Pancreas (tissue), 10 donors: ENCODE results near the gene SLC6A3. TPM values are rescaled to one million over a fixed set of nuclear protein-coding genes. Genes with fewer than 3 reads are reported as not detected.

Experiments
- ATAC-seq, 4 donors: fragments of 200-7000 bp; cut with Tn5 transposase; one replicate each; pipeline versions ENCODE4 v1.8.0 to v1.9.1; 2020; ENCODE audit warnings: mild to moderate bottlenecking in 4 of 4, moderate library complexity in 4 of 4
- DNase-seq, 6 donors: peaks; one replicate each; pipeline ENCODE4 v3.0.0-alpha.2; 2020
- FAIRE-seq: peaks from 2 replicates; lab custom pipeline; 2012; peaks lifted over from hg19 to GRCh38; lab: Jason Lieb, UNC
- H3K27ac ChIP-seq, 4 donors: fragments of 200-600 bp; sonication (generic); 1 replicate in 3 of 4; 2 replicates in 1 of 4; pipeline versions ENCODE4 v1.5.0 to v1.8.0; 2020
- H3K27me3 ChIP-seq, 4 donors: fragments of 200-600 bp; one replicate each; pipeline ENCODE4 v1.8.0; 2021
- H3K36me3 ChIP-seq, 3 donors: fragments of 200-600 bp; sonication (generic) in 1 of 3; one replicate each; pipeline versions ENCODE4 v1.5.0 to v1.8.0; 2020 to 2021
- H3K4me1 ChIP-seq, 3 donors: fragments of 200-600 bp; one replicate each; pipeline ENCODE4 v1.8.0; 2021
- H3K4me3 ChIP-seq, 4 donors: fragments of 200-600 bp; sonication (generic) in 2 of 4; one replicate each; pipeline versions ENCODE4 v1.5.0 to v1.8.0; 2020 to 2021
- H3K9me3 ChIP-seq, 4 donors: fragments of 200-600 bp; one replicate each; pipeline ENCODE4 v1.8.0; 2021
- whole genome bisulfite sequencing, 2 donors: extraction: QIAGEN DNeasy Blood & Tissue Kit; methylation state at CpG; one replicate each; pipeline ENCODE4 v1.1.7; 2013; 5-methylcytosine and 5-hydroxymethylcytosine counted together
- intact Hi-C, 3 donors: fragments of 100-400 bp; cut with DNase I; formaldehyde crosslinking; loops; one replicate each; pipeline versions ENCODE4 v1.11.1 to v1.14.2; 2022
- polyA plus RNA-seq, 2 donors: library from polyadenylated mRNA; stranded (reverse); fragments of 200-250 nt; gene quantifications; one replicate each; pipeline ENCODE4 v1.2.3, GENCODE V29; 2013
- total RNA-seq, 6 donors: library from RNA; stranded (reverse); fragmentation: NEBNext Ultra II Directional in 4 of 6; extraction: Animal tissue kit (Norgen Biotek cat#: 25700) in 4 of 6; gene quantifications; one replicate each; pipeline versions ENCODE4 v1.2.1 to v1.2.4, GENCODE V29; 2021 to 2023
- TF ChIP-seq, protein P1 (sequence below), 4 donors: fragments of 200-600 bp; sonication (generic) in 3 of 4; IDR thresholded peaks; one replicate each; pipeline versions ENCODE4 v1.5.0 to v1.8.0; 2021; ENCODE audit warnings: antibody characterized with exemption in 4 of 4
- donor health status: healthy with polysubstance abuse.
- donor health status: DM: no; HTN: no; CAD: no; lungs with moderate emphysema.
- donor health status: DM: no; HTN: no; CAD: no.
- donor health status: control.
- donor health status: control.
- donor health status: Bipolar disorder and iron deficiency.
- donor health status: DM: yes; HTN: yes; CAD: no.
- donor health status: DM: no; HTN: no; CAD: no.
- donor health status: DM: no; HTN: no; CAD: no.
- donor health status: DM: yes; HTN: yes; CAD: no.

The SLC6A3 gene
- total and polyA plus RNA-seq, 8 donors = not detected

DNA sequence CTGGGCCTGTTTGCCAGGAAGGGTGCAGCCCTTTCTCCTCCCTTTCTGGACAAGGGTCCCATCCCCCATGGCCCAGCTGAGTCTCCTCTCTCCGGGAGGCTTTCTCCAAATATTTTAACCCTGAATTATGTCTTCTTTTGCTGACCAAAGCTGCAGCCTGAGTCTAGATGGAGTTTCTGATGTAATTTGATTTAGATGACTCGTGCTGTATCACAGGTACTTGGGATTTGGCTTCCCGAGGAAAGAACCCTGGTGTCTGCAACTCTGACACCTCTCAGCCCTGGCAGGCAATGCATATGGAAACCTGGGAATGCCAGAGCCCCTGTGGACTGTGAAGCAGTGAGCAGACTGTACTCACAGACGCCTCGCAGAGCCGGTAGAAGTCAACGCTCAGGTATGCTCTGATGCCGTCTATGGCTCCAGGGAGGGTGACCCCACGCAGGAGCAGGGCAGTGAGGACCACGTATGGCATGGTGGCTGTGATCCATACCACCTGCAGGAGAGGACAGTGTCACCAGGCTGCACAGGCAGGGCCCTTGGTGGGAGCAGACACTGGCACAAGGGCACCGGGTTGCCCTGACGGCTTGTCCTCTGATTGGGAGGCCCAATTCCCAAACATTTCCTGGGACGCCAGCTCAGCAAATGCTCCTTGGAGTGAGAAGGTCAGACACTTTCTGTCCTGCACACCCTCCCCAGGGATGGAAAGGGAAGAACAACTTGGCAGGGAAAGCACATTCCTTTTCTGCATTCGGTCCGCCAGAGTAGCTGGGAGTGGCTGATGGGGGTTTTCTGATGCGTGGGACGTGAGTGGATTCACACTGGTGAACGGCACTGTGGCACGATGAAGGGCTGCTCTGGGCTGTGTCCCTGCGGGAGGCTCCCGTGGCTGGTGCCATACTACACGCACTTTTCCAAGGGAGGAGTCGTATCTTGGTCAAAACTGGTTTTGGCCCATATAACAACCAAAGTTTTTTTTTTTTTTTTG lies 24.7 kb downstream of the SLC6A3 start:
- H3K27ac ChIP-seq = no peak overlapping the region
- H3K27me3 ChIP-seq = no peaks in the 10 kb centered on the region
- H3K9me3 ChIP-seq = no peaks in the 10 kb centered on the region
- 48 to 56% methylated on average over 23 of the region's 23 CpGs for WGBS, 2 donors
- no peaks in the 10 kb centered on the region for H3K4me1 ChIP-seq
- ATAC-seq (peak in 1 of 4 donors; percentile 22), FAIRE-seq (no peak), DNase-seq (peak in 2 of 6 donors; percentile 31 to 36)
- H3K36me3 ChIP-seq = no peaks in the 10 kb centered on the region
- intact Hi-C loops = no loop called here
- TF ChIP-seq, protein P1, sequence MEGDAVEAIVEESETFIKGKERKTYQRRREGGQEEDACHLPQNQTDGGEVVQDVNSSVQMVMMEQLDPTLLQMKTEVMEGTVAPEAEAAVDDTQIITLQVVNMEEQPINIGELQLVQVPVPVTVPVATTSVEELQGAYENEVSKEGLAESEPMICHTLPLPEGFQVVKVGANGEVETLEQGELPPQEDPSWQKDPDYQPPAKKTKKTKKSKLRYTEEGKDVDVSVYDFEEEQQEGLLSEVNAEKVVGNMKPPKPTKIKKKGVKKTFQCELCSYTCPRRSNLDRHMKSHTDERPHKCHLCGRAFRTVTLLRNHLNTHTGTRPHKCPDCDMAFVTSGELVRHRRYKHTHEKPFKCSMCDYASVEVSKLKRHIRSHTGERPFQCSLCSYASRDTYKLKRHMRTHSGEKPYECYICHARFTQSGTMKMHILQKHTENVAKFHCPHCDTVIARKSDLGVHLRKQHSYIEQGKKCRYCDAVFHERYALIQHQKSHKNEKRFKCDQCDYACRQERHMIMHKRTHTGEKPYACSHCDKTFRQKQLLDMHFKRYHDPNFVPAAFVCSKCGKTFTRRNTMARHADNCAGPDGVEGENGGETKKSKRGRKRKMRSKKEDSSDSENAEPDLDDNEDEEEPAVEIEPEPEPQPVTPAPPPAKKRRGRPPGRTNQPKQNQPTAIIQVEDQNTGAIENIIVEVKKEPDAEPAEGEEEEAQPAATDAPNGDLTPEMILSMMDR (IDR thresholded peaks at IDR 0.05) = no peak
- no peak overlapping the region for H3K4me3 ChIP-seq

DNA sequence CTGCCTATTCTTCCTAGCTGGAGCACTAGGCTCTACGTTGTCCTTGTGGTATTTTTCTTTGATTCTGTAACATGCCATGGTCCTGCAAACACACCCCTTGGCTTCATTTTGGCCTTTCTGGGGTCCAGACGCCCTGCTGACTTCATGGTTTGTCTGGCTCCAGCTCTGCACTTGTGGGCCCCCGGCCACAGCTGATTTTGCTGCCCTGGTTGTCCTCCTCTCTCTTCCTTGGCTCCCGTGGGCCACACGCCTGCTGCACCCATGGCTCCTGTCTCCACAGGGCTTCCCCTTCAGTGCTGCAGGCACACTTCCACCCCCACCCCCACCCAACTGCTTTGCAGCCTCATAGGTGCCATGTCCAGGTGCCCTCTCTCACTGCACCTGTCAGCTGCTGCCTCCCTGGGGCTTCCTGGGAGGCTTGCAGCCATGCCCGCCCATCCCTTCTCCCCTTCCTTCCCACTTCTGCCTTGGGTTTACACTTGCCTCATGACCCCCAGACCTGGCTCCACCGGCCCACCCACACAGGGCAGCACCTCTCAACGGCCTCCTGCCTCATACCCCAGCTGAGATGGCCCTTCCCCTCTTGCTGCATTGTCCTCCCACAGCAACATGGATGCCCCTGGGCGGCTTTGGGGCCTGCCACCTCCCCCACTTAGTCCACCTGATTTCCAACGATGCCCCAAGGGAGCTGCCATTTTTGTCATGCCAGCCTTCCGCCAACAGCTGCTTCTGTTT lies 25.6 kb downstream of the SLC6A3 start:
- no peaks in the 10 kb centered on the region for H3K27me3 ChIP-seq
- no peak for ATAC-seq
- FAIRE-seq = no peak
- intact Hi-C loops = no loop called here
- H3K27ac ChIP-seq = no peak overlapping the region
- WGBS, 2 donors = 53 to 67% methylated on average over 11 of the region's 11 CpGs
- no peak overlapping the region for H3K4me3 ChIP-seq
- no peaks in the 10 kb centered on the region for H3K36me3 ChIP-seq
- TF ChIP-seq, protein P1 (IDR thresholded peaks at IDR 0.05) = no peak
- H3K9me3 ChIP-seq = no peaks in the 10 kb centered on the region
- H3K4me1 ChIP-seq = no peaks in the 10 kb centered on the region
- peak in 2 of 6 donors; percentile 25 to 35 for DNase-seq

DNA sequence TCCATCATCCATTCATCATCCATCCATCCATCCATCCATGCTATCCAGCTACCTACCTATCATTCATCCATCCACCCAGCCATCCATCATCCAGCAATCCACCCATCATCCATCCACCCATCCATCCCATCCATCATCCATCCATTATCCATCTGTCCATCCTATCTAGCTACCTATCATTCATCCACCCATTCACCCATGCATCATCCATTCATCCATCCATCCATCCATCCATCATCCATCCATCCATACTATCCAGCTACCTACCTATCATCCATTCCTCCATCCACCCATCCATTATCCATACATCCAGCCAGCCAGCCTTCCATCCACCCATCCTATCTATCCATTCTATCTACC lies 26.3 kb downstream of the SLC6A3 start:
- intact Hi-C loops = no loop called here
- H3K4me1 ChIP-seq = no peaks in the 10 kb centered on the region
- TF ChIP-seq, protein P1 (IDR thresholded peaks at IDR 0.05) = no peak
- no peaks in the 10 kb centered on the region for H3K27me3 ChIP-seq
- no peak overlapping the region for H3K4me3 ChIP-seq
- no peak for ATAC-seq
- no peak for FAIRE-seq
- H3K36me3 ChIP-seq = no peaks in the 10 kb centered on the region
- H3K9me3 ChIP-seq = no peaks in the 10 kb centered on the region
- DNase-seq = no peak
- H3K27ac ChIP-seq = no peak overlapping the region

DNA sequence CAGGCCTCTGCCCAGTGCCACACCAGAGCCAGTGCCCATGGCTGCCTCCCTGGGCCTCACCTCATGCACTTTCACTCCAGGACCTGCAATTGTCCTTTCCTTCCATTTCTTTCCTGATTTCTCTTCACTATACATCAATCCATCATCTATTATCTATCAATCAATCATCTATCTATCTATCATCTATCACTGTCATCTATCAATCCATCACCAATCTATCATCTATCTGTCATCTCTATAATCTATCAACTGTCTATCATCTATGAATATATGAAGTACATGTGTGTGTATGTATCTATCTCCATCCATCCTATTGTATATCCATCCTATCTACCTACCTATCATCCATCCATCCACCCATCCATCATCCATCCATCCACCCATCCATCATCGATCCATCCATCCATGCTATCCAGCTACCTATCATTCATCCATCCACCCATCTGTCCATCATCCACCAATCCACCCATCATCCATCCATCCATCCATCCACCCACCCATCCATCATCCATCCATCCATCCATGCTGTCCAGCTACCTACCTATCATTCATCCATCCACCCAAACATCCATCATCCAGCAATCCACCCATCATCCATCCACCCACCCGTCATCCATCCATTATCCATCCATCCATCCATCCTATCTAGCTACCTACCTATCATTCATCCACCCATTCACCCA lies 26.9 kb downstream of the SLC6A3 start:
- ATAC-seq (no peak), FAIRE-seq (no peak), DNase-seq (no peak)
- intact Hi-C loops = no loop called here
- Histone ChIP-seq H3K4me3 (no peak overlapping the region), H3K36me3 (no peaks in the 10 kb centered on the region), H3K27ac (no peak overlapping the region), H3K4me1 (no peaks in the 10 kb centered on the region), H3K9me3 (no peaks in the 10 kb centered on the region), H3K27me3 (no peaks in the 10 kb centered on the region)
- 43 to 70% methylated on average over 2 of the region's 2 CpGs for WGBS, 2 donors
- TF ChIP-seq, protein P1 (IDR thresholded peaks at IDR 0.05) = no peak
